Ovary (tissue), 1 donor: ENCODE measurements around the gene INTS4.

ENCODE experiments used
- EP300 ChIP-seq: sonication (generic); formaldehyde crosslinking; IDR thresholded peaks from one replicate; pipeline ENCODE4 v1.6.1; 2017; ENCODE audit warnings: antibody characterized with exemption
- POLR2A ChIP-seq: fragments of 450-650 bp; IDR thresholded peaks from one replicate; pipeline ENCODE4 v1.6.1; 2017; ENCODE audit warnings: antibody characterized with exemption, mild to moderate bottlenecking, moderate library complexity

DNA sequence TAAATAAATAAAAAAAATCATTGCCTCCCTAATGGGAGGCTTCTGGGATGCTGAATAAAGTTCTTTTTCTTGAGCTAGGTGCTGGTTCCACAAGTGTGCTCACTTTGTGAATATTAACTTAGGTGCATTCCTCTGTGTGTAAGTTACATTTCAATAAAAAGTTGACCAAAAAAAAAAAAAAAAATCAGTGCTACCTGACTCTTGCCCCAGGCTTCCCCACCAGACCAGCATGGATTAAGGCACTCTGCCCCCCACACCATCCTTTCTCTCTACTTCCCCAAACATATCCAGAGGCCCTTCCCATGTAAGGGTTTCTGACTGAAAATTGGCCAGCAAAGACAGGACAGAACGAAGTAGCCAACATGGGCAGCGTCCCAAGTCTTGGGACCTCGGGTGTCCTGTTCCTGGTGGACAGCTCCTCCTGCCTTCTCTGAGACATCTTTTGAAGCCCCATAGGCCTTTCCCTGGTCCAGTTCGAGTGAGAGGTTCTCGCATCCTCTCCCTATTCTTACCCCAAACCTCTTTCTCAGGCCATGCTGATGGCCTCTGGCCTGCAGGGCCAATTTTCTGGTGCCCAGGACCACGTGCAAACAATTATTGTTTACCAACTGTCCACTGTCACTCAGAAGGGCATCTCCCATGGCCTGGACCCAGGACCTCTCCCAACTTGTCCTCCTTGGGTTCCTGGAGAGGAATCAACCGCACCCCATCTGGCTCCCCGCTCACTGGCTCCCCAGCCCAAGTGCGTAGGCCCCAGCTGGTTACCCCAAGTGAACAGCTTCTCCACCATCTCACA lies 43.6 kb upstream of the INTS4 start:
- no peak for TF ChIP-seq POLR2A
- TF ChIP-seq EP300 = no peak
